ENCODE measurements around the gene CDH4.
"Not testable (repeated sequence)": the region's sequence is repeated elsewhere in the genome, so short reads cannot be mapped to it uniquely, and the experiment has no call there.

The CDH4 gene

DNA sequence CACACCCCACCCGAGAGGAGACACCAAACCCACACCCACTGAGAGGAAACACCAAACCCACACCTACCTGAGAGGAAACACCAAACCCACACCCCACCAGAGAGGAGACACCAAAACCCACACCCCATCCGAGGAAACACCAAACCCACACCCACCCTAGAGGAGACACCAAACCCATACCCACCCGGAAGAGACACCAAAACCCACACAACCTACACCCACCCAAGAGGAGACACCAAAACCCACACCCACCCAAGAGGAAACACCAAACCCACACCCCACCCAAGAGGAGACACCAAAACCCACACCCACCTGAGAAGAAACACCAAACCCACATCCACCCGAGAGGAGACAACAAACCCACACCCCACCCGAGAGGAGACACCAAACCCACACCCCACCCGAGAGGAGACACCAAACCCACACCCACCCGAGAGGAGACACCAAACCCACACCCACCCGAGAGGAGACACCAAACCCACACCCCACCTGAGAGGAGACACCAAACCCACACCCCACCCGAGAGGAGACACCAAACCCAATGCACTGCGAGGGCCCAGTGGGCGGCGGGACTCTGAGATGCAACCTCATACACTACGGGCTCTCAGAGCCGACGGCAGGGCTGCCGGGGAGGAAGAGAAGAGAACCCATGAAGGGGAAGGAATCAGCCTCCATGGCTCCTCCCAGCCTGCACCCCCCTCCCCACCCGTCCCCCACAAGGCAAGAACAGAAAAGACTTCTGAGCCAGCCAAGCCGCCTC is 730.3 kb downstream of the CDH4 start:
- ATAC-seq (ENCODE audit: insufficient read depth, low read depth) (0 out of 3 replicates have a peak, but pooled peaks have one; percentile 39), DNase-seq (no peak)
- H2AFZ ChIP-seq (ENCODE audit: low read depth, low read length) = no peak overlapping the region
- no peak overlapping the region for H3K27ac ChIP-seq (ENCODE audit: low read length)
- peaks cover 54% of the 10 kb centered on the region for H4K20me1 ChIP-seq (ENCODE audit: insufficient read depth, low read length)
- H3K4me3 ChIP-seq (ENCODE audit: low read depth in 1 of 2, low read length in 2 of 2) = no peak overlapping the region
- H3K9me3 ChIP-seq (ENCODE audit: insufficient read depth, low read length, severe bottlenecking) = peaks cover 7% of the 10 kb centered on the region
- no peaks in the 10 kb centered on the region for H3K4me1 ChIP-seq (ENCODE audit: insufficient read depth, low read length)
- no peaks in the 10 kb centered on the region for H3K27me3 ChIP-seq (ENCODE audit: insufficient read depth, low read length, poor library complexity)
- H3K79me2 ChIP-seq (ENCODE audit: insufficient read depth, low read length) = peaks cover 50% of the 10 kb centered on the region
- peaks cover 72% of the 10 kb centered on the region for H3K36me3 ChIP-seq (ENCODE audit: insufficient read depth, low read length)
- TF ChIP-seq, protein P1, sequence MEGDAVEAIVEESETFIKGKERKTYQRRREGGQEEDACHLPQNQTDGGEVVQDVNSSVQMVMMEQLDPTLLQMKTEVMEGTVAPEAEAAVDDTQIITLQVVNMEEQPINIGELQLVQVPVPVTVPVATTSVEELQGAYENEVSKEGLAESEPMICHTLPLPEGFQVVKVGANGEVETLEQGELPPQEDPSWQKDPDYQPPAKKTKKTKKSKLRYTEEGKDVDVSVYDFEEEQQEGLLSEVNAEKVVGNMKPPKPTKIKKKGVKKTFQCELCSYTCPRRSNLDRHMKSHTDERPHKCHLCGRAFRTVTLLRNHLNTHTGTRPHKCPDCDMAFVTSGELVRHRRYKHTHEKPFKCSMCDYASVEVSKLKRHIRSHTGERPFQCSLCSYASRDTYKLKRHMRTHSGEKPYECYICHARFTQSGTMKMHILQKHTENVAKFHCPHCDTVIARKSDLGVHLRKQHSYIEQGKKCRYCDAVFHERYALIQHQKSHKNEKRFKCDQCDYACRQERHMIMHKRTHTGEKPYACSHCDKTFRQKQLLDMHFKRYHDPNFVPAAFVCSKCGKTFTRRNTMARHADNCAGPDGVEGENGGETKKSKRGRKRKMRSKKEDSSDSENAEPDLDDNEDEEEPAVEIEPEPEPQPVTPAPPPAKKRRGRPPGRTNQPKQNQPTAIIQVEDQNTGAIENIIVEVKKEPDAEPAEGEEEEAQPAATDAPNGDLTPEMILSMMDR (IDR thresholded peaks at IDR 0.05; ENCODE audit: borderline replicate concordance, extremely low read depth, low read length, poor library complexity, severe bottlenecking) = no peak
- no peak for TF ChIP-seq EZH2 (IDR thresholded peaks at IDR 0.05; ENCODE audit: borderline replicate concordance, low read depth, low read length, severe bottlenecking)
- no peak overlapping the region for H3K4me2 ChIP-seq (ENCODE audit: insufficient read depth, low read length)
- H3K9ac ChIP-seq (ENCODE audit: low read depth, low read length) = no peak overlapping the region

DNA sequence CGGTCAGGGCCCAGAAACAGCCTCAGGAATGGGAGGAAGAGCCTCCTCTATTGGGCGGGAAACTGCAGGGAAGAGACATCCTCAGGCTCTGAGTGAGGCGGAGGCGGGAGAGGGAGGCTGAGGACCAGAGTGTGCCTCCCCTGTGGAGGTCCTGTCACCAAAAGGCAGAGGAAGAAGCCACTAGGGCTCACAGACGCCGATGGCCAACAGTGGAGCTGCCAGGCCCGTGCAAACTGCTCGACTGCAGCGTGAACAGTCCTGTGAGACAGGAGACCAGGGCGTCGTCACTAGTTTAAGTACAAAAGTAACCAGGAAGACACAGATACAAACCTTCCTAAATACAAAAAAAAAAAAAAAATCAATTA is 730.9 kb downstream of the CDH4 start:
- no peak overlapping the region for H3K9ac ChIP-seq (ENCODE audit: low read depth, low read length)
- H3K36me3 ChIP-seq (ENCODE audit: insufficient read depth, low read length) = peaks cover 73% of the 10 kb centered on the region
- ATAC-seq (ENCODE audit: insufficient read depth, low read depth) (no peak), DNase-seq (no peak)
- no peak overlapping the region for H3K4me2 ChIP-seq (ENCODE audit: insufficient read depth, low read length)
- H3K27me3 ChIP-seq (ENCODE audit: insufficient read depth, low read length, poor library complexity) = no peaks in the 10 kb centered on the region
- H3K79me2 ChIP-seq (ENCODE audit: insufficient read depth, low read length) = peaks cover 49% of the 10 kb centered on the region
- H2AFZ ChIP-seq (ENCODE audit: low read depth, low read length) = no peak overlapping the region
- no peak overlapping the region for H3K27ac ChIP-seq (ENCODE audit: low read length)
- no peaks in the 10 kb centered on the region for H3K4me1 ChIP-seq (ENCODE audit: insufficient read depth, low read length)
- peaks cover 49% of the 10 kb centered on the region for H4K20me1 ChIP-seq (ENCODE audit: insufficient read depth, low read length)
- no peak overlapping the region for H3K4me3 ChIP-seq (ENCODE audit: low read depth in 1 of 2, low read length in 2 of 2)
- peaks cover 7% of the 10 kb centered on the region for H3K9me3 ChIP-seq (ENCODE audit: insufficient read depth, low read length, severe bottlenecking)
- TF ChIP-seq EZH2 (IDR thresholded peaks at IDR 0.05; ENCODE audit: borderline replicate concordance, low read depth, low read length, severe bottlenecking) = no peak
- TF ChIP-seq, protein P1 (IDR thresholded peaks at IDR 0.05; ENCODE audit: borderline replicate concordance, extremely low read depth, low read length, poor library complexity, severe bottlenecking) = no peak

DNA sequence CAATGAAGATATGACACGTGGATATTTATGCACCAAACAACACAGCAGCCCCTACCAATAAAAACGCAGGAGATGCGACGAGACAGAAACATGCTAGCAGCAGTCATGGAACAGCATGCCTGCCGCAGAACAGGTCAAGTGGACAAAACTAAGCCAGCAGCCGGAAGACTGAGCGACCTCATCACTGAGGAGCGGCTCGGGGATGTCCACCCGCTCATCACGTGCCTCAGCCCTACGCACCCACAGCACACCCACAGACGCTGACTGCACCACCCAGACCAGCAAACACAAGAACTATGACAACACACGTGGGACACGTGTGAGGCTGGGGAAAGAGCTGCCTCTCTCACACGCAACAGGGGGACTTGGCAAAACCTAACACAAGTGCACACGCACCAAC is 731.9 kb downstream of the CDH4 start:
- ATAC-seq (ENCODE audit: insufficient read depth, low read depth) = no peak
- H2AFZ ChIP-seq (ENCODE audit: low read depth, low read length) = no peak overlapping the region
- H3K36me3 ChIP-seq (ENCODE audit: insufficient read depth, low read length) = peaks cover 81% of the 10 kb centered on the region
- no peaks in the 10 kb centered on the region for H3K4me1 ChIP-seq (ENCODE audit: insufficient read depth, low read length)
- peaks cover 46% of the 10 kb centered on the region for H4K20me1 ChIP-seq (ENCODE audit: insufficient read depth, low read length)
- no peak overlapping the region for H3K9ac ChIP-seq (ENCODE audit: low read depth, low read length)
- TF ChIP-seq EZH2 (IDR thresholded peaks at IDR 0.05; ENCODE audit: borderline replicate concordance, low read depth, low read length, severe bottlenecking) = no peak
- TF ChIP-seq, protein P1 (IDR thresholded peaks at IDR 0.05; ENCODE audit: borderline replicate concordance, extremely low read depth, low read length, poor library complexity, severe bottlenecking) = no peak
- H3K4me2 ChIP-seq (ENCODE audit: insufficient read depth, low read length) = no peak overlapping the region
- no peaks in the 10 kb centered on the region for H3K27me3 ChIP-seq (ENCODE audit: insufficient read depth, low read length, poor library complexity)
- H3K4me3 ChIP-seq (ENCODE audit: low read depth in 1 of 2, low read length in 2 of 2) = no peak overlapping the region
- peaks cover 47% of the 10 kb centered on the region for H3K79me2 ChIP-seq (ENCODE audit: insufficient read depth, low read length)
- H3K27ac ChIP-seq (ENCODE audit: low read length) = no peak overlapping the region
- peaks cover 7% of the 10 kb centered on the region for H3K9me3 ChIP-seq (ENCODE audit: insufficient read depth, low read length, severe bottlenecking)
- no peak for DNase-seq

DNA sequence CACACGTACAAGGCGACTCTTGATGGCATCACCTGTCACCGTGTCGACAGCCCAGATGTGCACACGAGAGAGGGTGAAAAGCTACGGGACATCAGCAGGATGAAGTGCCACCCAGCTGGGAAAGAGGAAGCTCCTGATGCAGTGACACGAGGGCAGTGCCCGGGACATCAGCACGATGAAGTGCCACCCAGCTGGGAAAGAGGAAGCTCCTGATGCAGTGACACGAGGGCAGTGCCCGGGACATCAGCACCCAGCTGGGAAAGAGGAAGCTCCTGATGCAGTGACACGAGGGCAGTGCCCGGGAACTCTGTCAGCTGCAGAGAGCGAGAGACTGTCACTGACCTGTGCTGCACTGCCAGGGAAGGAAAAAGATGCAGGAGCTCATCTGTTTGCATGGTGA is 732.4 kb downstream of the CDH4 start:
- H3K4me1 ChIP-seq (ENCODE audit: insufficient read depth, low read length) = not testable (repeated sequence)

More for the DNA sequence above, 732.4 kb downstream of the CDH4 start:
- H3K27ac ChIP-seq (ENCODE audit: low read length); H3K9me3 ChIP-seq (ENCODE audit: insufficient read depth, low read length, severe bottlenecking); H3K4me2 ChIP-seq (ENCODE audit: insufficient read depth, low read length); ATAC-seq (ENCODE audit: insufficient read depth, low read depth); H3K9ac ChIP-seq (ENCODE audit: low read depth, low read length); H2AFZ ChIP-seq (ENCODE audit: low read depth, low read length); H3K27me3 ChIP-seq (ENCODE audit: insufficient read depth, low read length, poor library complexity); DNase-seq; H3K4me3 ChIP-seq (ENCODE audit: low read depth in 1 of 2, low read length in 2 of 2): not testable (repeated sequence)
- Histone ChIP-seq H3K79me2 (ENCODE audit: insufficient read depth, low read length) (peaks cover 45% of the 10 kb centered on the region), H4K20me1 (ENCODE audit: insufficient read depth, low read length) (peaks cover 44% of the 10 kb centered on the region), H3K36me3 (ENCODE audit: insufficient read depth, low read length) (peaks cover 83% of the 10 kb centered on the region)
